Mammary epithelial cell (primary cell): Measurements from ENCODE around the gene SRRT.

Source experiments
- CTCF ChIP-seq, 2 donors: IDR thresholded peaks in 1 of 2; conservative IDR thresholded peaks in 1 of 2; 2 replicates each; pipeline ENCODE4 v1.5.1; 2011 to 2012; ENCODE audit warnings: inconsistent platforms in 2 of 2, low read length in 2 of 2, mild to moderate bottlenecking in 2 of 2, control low read depth in 1 of 2, low read depth in 1 of 2; ENCODE audit not compliant: insufficient read depth in 1 of 2; ENCODE audit errors: extremely low read depth in 1 of 2
- EZH2 ChIP-seq: IDR thresholded peaks from 2 replicates; pipeline ENCODE4 v1.6.1; 2012; ENCODE audit warnings: low read length, inconsistent platforms, borderline replicate concordance

GRCh38 chr7:100827330-100828226 is 47.3 kb upstream of the SRRT start, which contains the start of gene EPHB4:
- TF ChIP-seq EZH2 (no peak), CTCF (conservative IDR thresholded peaks at IDR 0.05 in 1 of 2, IDR thresholded peaks at IDR 0.05 in 1 of 2; ENCODE audit: extremely low read depth in 1 of 2, insufficient read depth in 1 of 2, low read depth in 1 of 2, low read length in 2 of 2) (no peak)
